HG03139 (cell line): Measurements from ENCODE around the gene GSC.
"Not testable (repeated sequence)": the region's sequence is repeated elsewhere in the genome, so short reads cannot be mapped to it uniquely, and the experiment has no call there.

Source experiments
- ATAC-seq: cut with Tn5 transposase; IDR thresholded peaks from one replicate; pipeline ENCODE4 v1.9.1; 2021; ENCODE audit not compliant: unreplicated experiment

The GSC gene

GRCh38 chr14:94747739-94748138 is 22.2 kb downstream of the GSC start:
- no peak for ATAC-seq

GRCh38 chr14:94747153-94747552 is 22.8 kb downstream of the GSC start:
- ATAC-seq = not testable (repeated sequence)

DNA sequence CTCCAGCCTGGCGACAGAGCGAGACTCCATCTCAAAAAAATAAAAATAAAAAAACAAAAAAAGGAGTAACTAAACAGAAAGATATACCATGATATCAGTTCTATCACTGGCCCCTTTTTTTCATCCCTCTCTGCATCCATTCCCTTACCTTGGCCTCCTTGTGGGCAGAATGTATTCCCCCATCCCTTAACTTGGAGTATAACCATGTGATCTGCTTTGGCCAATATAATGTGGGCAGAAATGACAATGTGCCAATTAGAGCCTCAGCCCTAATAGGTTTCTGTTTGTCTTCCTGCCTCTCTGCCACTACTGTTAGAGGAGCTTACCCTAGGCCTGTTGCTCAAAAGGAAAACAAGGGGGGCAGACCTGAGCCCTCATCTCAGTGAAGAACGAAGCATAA is 23.8 kb downstream of the GSC start:
- ATAC-seq = no peak

DNA sequence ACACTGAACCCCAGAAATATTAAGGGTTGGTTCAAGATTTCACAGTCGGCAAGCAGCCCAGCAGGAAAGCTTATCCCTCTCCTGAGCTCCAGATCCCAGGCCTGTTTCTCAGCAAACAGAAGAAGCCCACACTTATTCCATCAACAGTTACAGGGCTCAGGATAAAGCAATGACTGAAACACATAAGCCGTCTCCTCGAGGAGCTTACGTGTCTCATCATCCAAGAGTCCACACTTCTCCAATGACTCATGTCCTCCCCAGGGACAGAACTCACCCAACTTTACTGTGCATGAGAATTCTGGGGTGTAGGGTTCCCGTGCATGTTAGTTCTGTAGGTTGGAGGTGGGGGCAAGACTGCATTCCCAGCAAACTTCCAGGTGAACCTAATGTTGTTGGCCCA is 31.2 kb downstream of the GSC start:
- ATAC-seq = no peak

DNA sequence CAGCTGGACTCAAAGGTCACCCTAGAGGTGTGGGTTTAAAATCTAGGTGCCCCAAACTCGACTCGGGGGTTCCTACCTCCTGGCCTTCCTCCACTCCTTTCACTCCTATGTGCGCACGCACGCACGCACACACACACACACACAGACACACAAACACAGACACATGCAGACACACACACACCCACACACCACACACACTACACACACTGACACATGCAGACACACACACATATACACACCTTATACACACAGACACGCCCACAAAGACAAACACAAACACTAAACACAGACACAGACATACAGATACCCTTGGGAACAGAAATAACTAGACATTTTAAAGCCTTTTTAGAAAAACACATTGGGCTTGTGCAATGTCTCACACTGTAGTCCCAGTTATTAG is 31.8 kb downstream of the GSC start:
- ATAC-seq = no peak

DNA sequence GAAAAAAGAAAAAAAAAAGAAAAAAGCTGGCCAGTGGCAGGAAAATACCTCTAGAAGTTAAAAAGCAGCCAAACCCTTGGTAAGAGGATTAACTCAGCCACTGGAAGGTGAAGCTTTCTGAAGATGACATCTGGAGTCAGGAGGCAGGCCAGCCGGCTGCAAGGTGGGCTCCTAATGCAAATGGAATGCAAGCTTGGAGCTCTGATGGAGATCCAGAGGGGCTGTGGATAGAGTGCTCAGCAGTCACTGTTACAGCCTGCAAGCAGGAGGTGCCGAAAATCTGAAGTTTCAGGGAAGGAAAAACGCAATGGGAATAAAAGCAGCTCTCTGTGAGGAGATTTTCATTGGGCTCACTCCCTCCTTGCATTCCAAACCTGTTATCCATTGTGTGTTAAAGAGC is 41.0 kb downstream of the GSC start:
- ATAC-seq = no peak

GRCh38 chr14:94728440-94728839 is 41.5 kb downstream of the GSC start:
- not testable (repeated sequence) for ATAC-seq

- not testable (repeated sequence) for ATAC-seq
Measured at GRCh38 chr14:94726649-94727048, 43.3 kb downstream of the GSC start.

- no peak for ATAC-seq
Measured at GRCh38 chr14:94724993-94725392, 44.9 kb downstream of the GSC start.

GRCh38 chr14:94722397-94722796 is 47.5 kb downstream of the GSC start:
- ATAC-seq = no peak
